DND-41 (cell line): ENCODE data around the gene POGLUT3.

Experiments used
- CTCF ChIP-seq: IDR thresholded peaks from 2 replicates; pipeline ENCODE4 v1.5.1; 2012; ENCODE audit warnings: borderline replicate concordance, low read length, moderate library complexity, mild to moderate bottlenecking; ENCODE audit not compliant: poor library complexity, severe bottlenecking; ENCODE audit errors: extremely low read depth
- EZH2 ChIP-seq: IDR thresholded peaks from 3 replicates; pipeline ENCODE4 v1.6.1; 2012; ENCODE audit warnings: borderline replicate concordance, low read depth, mild to moderate bottlenecking, moderate library complexity, low read length, inconsistent platforms; ENCODE audit not compliant: severe bottlenecking

DNA sequence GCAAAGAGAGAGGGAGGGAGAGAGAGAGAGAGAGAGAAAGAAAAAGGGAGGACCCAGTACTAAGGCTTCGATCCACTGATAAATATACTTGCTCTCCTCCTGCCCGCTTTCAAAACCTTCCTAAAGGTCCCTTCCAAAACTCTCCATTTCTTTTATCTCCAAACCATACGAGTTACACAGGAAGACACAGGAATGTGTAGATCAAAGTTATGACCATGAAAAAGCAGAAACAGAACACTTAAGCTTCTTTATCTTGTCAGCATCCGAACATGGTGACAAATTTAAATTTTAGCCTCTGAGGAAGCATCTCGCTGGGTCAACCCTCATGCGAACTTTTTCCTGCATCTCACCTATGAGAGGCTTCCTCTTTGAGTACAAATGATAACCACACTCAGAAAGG, 29.2 kb upstream of the POGLUT3 start:
- TF ChIP-seq CTCF (no peak), EZH2 (no peak)
